Coronary artery (tissue), 2 donors: ENCODE results near the gene ETNPPL.

ENCODE experiments used
- DNase-seq: peaks from one replicate; pipeline ENCODE4 v3.0.0-alpha.2; 2017; ENCODE audit warnings: low spot score
- H3K27ac ChIP-seq, 2 donors: fragments of 200-600 bp; sonication (generic); one replicate each; pipeline ENCODE4 v1.5.1; 2016 to 2019
- H3K4me3 ChIP-seq: fragments of 200-600 bp; sonication (generic); 2 replicates; pipeline ENCODE4 v1.5.1; 2016; ENCODE audit warnings: mild to moderate bottlenecking, moderate library complexity
- TF ChIP-seq, protein P1 (sequence below): fragments of 200-600 bp; sonication (generic); IDR thresholded peaks from one replicate; pipeline ENCODE4 v1.5.1; 2019; ENCODE audit warnings: antibody characterized with exemption

The ETNPPL gene

DNA sequence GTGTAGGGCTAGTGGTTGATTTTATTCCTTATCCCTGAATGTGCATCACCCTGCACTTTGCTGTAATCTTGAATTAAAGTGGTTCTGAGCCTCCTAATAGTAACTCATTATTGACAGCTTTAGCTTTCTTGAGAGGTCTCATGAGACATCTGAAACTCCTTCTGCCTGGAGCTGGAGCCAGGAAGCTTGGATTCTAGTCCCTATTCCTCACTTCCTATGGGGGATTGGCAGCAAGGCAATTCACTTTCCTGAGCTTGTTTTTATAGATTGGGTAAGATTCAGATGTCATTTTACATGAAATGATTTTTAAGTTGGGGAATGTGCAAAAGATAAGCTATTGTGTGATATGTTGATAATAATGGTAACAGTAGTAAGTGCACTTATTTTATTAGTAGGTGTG, 17.1 kb upstream of the ETNPPL start:
- DNase-seq: no peak
- Histone ChIP-seq H3K4me3 (no peak overlapping the region), H3K27ac (no peak overlapping the region)
- TF ChIP-seq, protein P1, sequence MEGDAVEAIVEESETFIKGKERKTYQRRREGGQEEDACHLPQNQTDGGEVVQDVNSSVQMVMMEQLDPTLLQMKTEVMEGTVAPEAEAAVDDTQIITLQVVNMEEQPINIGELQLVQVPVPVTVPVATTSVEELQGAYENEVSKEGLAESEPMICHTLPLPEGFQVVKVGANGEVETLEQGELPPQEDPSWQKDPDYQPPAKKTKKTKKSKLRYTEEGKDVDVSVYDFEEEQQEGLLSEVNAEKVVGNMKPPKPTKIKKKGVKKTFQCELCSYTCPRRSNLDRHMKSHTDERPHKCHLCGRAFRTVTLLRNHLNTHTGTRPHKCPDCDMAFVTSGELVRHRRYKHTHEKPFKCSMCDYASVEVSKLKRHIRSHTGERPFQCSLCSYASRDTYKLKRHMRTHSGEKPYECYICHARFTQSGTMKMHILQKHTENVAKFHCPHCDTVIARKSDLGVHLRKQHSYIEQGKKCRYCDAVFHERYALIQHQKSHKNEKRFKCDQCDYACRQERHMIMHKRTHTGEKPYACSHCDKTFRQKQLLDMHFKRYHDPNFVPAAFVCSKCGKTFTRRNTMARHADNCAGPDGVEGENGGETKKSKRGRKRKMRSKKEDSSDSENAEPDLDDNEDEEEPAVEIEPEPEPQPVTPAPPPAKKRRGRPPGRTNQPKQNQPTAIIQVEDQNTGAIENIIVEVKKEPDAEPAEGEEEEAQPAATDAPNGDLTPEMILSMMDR: no peak

GRCh38 chr4:108777388-108777787, 14.5 kb upstream of the ETNPPL start:
- H3K27ac ChIP-seq: no peak overlapping the region
- DNase-seq: no peak
- H3K4me3 ChIP-seq: no peak overlapping the region
- TF ChIP-seq, protein P1: no peak

DNA sequence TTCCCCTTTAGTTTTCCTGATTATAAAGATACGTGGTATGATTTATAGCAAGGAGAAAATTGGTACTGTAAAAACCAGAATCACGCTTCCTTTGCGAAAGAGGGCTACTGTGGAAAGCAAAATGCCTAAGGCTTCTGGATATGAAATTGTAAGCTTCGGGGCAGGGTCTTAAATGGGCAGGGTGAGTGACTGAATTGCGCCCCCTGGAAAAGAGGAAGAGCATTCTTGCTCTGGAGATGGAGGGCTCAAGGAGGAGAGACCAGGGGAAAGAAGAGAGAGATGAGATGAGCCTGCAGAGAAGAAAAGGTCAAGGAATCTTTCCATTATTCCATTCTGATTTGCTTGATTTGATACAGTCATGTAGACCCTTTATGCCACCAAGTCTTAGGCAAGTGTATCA, 13.1 kb upstream of the ETNPPL start:
- Histone ChIP-seq H3K4me3 (no peak overlapping the region), H3K27ac (no peak overlapping the region)
- TF ChIP-seq, protein P1: no peak
- no peak for DNase-seq

DNA sequence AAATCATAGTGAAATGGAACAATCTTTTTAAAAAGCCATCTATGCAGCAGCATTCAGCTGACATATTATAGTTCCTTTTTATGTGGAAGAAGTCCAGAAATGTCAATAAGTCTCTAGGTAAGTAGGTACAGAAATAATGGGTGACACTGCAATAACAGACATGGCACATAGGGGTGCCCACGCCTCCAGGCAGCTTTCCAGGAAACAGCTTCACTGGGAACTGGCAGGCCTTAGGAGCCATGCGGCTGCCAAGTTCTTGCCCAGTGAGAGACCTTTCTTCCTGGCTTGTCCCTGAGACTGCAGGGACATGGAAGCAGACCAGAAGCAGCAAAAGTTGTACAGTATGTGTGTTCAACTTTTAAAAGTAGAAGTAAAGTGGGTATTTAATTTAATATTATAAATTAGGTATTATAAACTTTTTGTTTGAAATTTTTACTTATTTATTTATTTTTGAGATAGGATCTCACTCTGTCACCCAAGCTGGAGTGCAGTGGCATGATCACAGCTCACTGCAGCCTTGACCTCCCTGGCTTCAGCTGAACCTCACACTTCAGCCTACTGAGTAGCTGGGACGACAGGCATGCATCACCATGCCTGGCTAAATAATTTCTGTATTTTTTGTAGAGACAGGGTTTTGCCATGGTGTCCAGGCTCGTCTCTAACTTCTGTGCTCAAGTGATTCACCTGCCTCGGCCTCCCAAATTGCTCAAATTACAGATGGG, 12.1 kb upstream of the ETNPPL start:
- no peak overlapping the region for H3K4me3 ChIP-seq
- TF ChIP-seq, protein P1: no peak
- no peak for DNase-seq
- no peak overlapping the region for H3K27ac ChIP-seq

DNA sequence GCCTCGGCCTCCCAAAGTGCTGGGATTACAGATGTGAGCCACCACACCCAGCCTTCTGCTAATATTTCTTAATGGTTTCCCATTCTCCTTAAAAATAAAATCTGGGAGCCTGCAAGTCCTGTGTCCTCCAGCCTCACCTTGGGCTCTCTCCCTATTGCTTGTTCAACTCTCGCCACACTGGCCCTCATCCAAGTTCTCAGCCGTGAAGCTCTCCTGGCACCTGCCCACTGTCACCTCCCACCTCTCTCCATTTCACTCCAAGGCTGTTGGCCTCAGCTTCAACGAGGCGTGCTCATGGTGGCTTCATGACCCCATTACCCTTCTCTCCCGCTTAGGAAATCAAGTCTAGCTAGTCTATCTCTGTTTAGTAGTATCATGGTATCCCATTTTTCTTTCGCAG, 9.5 kb upstream of the ETNPPL start:
- H3K27ac ChIP-seq: no peak overlapping the region
- no peak overlapping the region for H3K4me3 ChIP-seq
- TF ChIP-seq, protein P1: no peak
- no peak for DNase-seq

DNA sequence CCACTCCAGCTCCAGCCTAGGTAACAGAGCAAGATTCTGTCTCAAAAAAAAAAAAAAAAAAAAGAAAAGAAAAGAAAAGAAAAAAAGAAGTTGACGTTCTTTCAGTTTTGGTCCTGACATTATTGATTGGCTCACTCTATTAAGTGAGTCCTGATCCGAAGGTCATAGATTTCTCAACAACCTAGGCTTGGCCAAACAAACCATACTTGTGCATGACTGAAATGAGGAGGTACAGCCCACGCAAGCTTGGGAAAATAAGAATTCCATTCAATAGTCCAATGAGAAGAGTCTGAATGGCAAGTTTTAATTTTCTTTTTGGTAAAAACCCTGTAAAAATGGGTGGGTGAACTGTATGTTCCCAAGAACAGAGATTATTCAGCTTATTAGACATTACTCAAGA, 3.2 kb upstream of the ETNPPL start:
- Histone ChIP-seq H3K27ac (no peak overlapping the region), H3K4me3 (no peak overlapping the region)
- DNase-seq: no peak
- TF ChIP-seq, protein P1: no peak

DNA sequence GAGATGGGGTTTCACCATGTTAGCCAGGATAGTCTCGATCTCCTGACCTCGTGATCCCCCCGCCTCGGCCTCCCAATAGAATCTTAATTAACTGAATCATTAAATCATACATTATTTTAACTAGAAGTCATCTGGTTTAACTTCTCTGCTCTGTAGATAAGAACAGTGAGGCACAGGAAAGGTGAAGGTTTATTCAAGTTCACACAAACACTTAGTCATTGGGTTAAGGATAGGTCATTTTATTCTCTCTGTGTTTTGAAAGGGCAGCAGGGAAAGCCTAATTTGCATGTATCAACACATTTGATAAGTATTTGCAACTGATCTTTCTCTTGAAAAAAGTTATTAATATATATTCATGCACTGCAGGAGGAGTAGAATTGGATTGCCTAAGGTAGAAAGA, 1.1 kb upstream of the ETNPPL start:
- DNase-seq: no peak
- no peak overlapping the region for H3K27ac ChIP-seq
- H3K4me3 ChIP-seq: no peak overlapping the region
- TF ChIP-seq, protein P1: no peak
